GM12878 (cell line): ENCODE data around the gene ULK1. TPM values are rescaled to one million over a fixed set of nuclear protein-coding genes. Genes with fewer than 3 reads are reported as not detected.

Experiments used
- ZBTB40 ChIP-seq: fragments of 450-650 bp; IDR thresholded peaks from 2 replicates; pipeline ENCODE4 v1.6.1; 2016; ENCODE audit warnings: mild to moderate bottlenecking, moderate library complexity, borderline replicate concordance
- ZNF592 ChIP-seq: fragments of 450-650 bp; IDR thresholded peaks from 2 replicates; pipeline ENCODE4 v1.6.1; 2017; ENCODE audit warnings: mild to moderate bottlenecking, moderate library complexity
- polyA plus RNA-seq, 11 experiments: library from polyadenylated mRNA; depleted of rRNA in 4 of 11; unstranded in 6 of 11; stranded (reverse) in 5 of 11; fragments of >200 nt; fragmentation: Nextera tagmentation in 4 of 11; fragmentation: Illumina TruSeq in 1 of 11; extraction: Ambion mirVana in 4 of 11; extraction: Trizol in 1 of 11; gene quantifications; 1 replicate in 1 of 11; 2 replicates in 10 of 11; pipeline versions ENCODE4 v1.2.1 to v1.2.3, GENCODE V29; 2011 to 2016; ENCODE audit warnings: inconsistent platforms in 2 of 11, missing spikeins in 2 of 11, low read depth in 1 of 11
- total RNA-seq, 4 experiments: library from RNA; depleted of rRNA in 3 of 4; stranded (reverse); fragments of >200 nt in 3 of 4; fragmentation: Illumina TruSeq in 1 of 4; extraction: Trizol in 1 of 4; gene quantifications; 2 replicates each; pipeline versions ENCODE4 v1.2.1 to v1.2.3, GENCODE V29; 2013 to 2021
- TF ChIP-seq, protein P1 (sequence below): fragments of 450-650 bp; IDR thresholded peaks from 2 replicates; pipeline ENCODE4 v1.6.1; 2018; ENCODE audit warnings: mild to moderate bottlenecking, low read depth, moderate library complexity; ENCODE audit not compliant: partially characterized antibody
- TF ChIP-seq, protein P2 (sequence below): fragments of 150-350 bp; IDR thresholded peaks from 2 replicates; pipeline ENCODE4 v1.6.1; 2016; ENCODE audit warnings: low read depth, low read length

Gene ULK1
- total and polyA plus RNA-seq, 10 of the 15 experiments (the other 5 are each of a cell fraction or from before 2014, with no cell fraction given), result 0.13 to 14.1 (median 1.5) TPM

- TF ChIP-seq, protein P1, sequence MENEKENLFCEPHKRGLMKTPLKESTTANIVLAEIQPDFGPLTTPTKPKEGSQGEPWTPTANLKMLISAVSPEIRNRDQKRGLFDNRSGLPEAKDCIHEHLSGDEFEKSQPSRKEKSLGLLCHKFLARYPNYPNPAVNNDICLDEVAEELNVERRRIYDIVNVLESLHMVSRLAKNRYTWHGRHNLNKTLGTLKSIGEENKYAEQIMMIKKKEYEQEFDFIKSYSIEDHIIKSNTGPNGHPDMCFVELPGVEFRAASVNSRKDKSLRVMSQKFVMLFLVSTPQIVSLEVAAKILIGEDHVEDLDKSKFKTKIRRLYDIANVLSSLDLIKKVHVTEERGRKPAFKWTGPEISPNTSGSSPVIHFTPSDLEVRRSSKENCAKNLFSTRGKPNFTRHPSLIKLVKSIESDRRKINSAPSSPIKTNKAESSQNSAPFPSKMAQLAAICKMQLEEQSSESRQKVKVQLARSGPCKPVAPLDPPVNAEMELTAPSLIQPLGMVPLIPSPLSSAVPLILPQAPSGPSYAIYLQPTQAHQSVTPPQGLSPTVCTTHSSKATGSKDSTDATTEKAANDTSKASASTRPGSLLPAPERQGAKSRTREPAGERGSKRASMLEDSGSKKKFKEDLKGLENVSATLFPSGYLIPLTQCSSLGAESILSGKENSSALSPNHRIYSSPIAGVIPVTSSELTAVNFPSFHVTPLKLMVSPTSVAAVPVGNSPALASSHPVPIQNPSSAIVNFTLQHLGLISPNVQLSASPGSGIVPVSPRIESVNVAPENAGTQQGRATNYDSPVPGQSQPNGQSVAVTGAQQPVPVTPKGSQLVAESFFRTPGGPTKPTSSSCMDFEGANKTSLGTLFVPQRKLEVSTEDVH, result no peak
- no peak for TF ChIP-seq ZNF592
- no peak for TF ChIP-seq ZBTB40
- TF ChIP-seq, protein P2, sequence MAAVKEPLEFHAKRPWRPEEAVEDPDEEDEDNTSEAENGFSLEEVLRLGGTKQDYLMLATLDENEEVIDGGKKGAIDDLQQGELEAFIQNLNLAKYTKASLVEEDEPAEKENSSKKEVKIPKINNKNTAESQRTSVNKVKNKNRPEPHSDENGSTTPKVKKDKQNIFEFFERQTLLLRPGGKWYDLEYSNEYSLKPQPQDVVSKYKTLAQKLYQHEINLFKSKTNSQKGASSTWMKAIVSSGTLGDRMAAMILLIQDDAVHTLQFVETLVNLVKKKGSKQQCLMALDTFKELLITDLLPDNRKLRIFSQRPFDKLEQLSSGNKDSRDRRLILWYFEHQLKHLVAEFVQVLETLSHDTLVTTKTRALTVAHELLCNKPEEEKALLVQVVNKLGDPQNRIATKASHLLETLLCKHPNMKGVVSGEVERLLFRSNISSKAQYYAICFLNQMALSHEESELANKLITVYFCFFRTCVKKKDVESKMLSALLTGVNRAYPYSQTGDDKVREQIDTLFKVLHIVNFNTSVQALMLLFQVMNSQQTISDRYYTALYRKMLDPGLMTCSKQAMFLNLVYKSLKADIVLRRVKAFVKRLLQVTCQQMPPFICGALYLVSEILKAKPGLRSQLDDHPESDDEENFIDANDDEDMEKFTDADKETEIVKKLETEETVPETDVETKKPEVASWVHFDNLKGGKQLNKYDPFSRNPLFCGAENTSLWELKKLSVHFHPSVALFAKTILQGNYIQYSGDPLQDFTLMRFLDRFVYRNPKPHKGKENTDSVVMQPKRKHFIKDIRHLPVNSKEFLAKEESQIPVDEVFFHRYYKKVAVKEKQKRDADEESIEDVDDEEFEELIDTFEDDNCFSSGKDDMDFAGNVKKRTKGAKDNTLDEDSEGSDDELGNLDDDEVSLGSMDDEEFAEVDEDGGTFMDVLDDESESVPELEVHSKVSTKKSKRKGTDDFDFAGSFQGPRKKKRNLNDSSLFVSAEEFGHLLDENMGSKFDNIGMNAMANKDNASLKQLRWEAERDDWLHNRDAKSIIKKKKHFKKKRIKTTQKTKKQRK, result no peak
Measured at GRCh38 chr12:131860472-131861260, 33.8 kb upstream of the ULK1 start (continued).
